HCT116 (cell line): ENCODE measurements around the gene ZNF227. TPM values are rescaled to one million over a fixed set of nuclear protein-coding genes. Genes with fewer than 3 reads are reported as not detected.

Source experiments
- ATAC-seq: fragments of 200-7000 bp; cut with Tn5 transposase; 2 replicates; pipeline ENCODE4 v1.9.1; 2020; ENCODE audit warnings: mild to moderate bottlenecking, moderate library complexity
- BruUV-seq: library from RNA; stranded (reverse); fragments of 400-500 nt; replicated peaks from 2 replicates; lab custom pipeline; 2021; lab: Mats Ljungman, UMichigan
- CTCF ChIA-PET: fragments of 300-600 bp; sonication (Branson Sonifier 250); formaldehyde crosslinking; loops from one replicate; lab custom pipeline; 2021; ENCODE audit warnings: antibody characterized with exemption; lab: Charles Lee
- POLR2A ChIA-PET: fragments of 300-600, 350-600 bp; sonication (Branson Sonifier 250); formaldehyde crosslinking; loops from one replicate; lab custom pipeline; 2021; ENCODE audit warnings: antibody characterized with exemption; lab: Charles Lee
- RAD21 ChIA-PET, 2 experiments: fragments of 300-600 bp; sonication (Branson Sonifier 250); formaldehyde crosslinking; loops; one replicate each; lab custom pipeline; 2023; ENCODE audit warnings: low total read pairs in 2 of 2; ENCODE audit not compliant: uncharacterized antibody in 2 of 2, unreplicated experiment in 2 of 2, low non-redundant PET in 1 of 2; lab: Charles Lee
- DNase-seq: peaks from one replicate; pipeline ENCODE4 v3.0.0-alpha.2; 2010; ENCODE audit warnings: low read depth, low spot score
- H2AFZ ChIP-seq: fragments of 200-600 bp; shearing (Covaris generic), sonication (generic); 2 replicates; pipeline ENCODE4 v1.6.1; 2017; ENCODE audit warnings: low read depth, mixed run types, mixed read lengths, antibody characterized with exemption, low read length; ENCODE audit not compliant: poor library complexity, severe bottlenecking
- H3K27ac ChIP-seq: 2 replicates; pipeline ENCODE4 v1.5.1; 2012; ENCODE audit warnings: low read depth, low read length
- H3K27me3 ChIP-seq: fragments of 200-600 bp; sonication (generic); 2 replicates; pipeline ENCODE4 v1.6.1; 2016; ENCODE audit warnings: mixed run types, low read length, mixed read lengths; ENCODE audit not compliant: insufficient read depth
- H3K36me3 ChIP-seq, 2 experiments: fragments of 200-500 bp in 1 of 2; fragments of 200-600 bp in 1 of 2; sonication (Bioruptor generic) in 1 of 2; sonication (generic) in 1 of 2; 2 replicates each; pipeline versions ENCODE4 v1.5.1 to v1.6.1; 2014 to 2016; ENCODE audit warnings: low read length in 2 of 2, inconsistent platforms in 1 of 2, mixed read lengths in 1 of 2, mixed run types in 1 of 2; ENCODE audit not compliant: insufficient read depth in 2 of 2, control insufficient read depth in 1 of 2
- H3K4me1 ChIP-seq, 2 experiments: fragments of 200-600 bp in 1 of 2; sonication (generic) in 1 of 2; 2 replicates each; pipeline versions ENCODE4 v1.5.1 to v1.6.1; 2012 to 2017; ENCODE audit warnings: low read length in 2 of 2, inconsistent platforms in 1 of 2, mild to moderate bottlenecking in 1 of 2, mixed read lengths in 1 of 2, mixed run types in 1 of 2, moderate library complexity in 1 of 2; ENCODE audit not compliant: insufficient read depth in 2 of 2, control insufficient read depth in 1 of 2
- H3K4me2 ChIP-seq: fragments of 200-600 bp; sonication (generic); 2 replicates; pipeline ENCODE4 v1.6.1; 2017; ENCODE audit warnings: mixed run types, low read length, mixed read lengths
- H3K4me3 ChIP-seq, 2 experiments: fragments of 200-600 bp in 1 of 2; sonication (generic) in 1 of 2; replicated peaks in 1 of 2; 2 replicates each; pipeline ENCODE4 v1.5.1; 2011 to 2016; ENCODE audit warnings: low read length in 2 of 2, control low read depth in 1 of 2, low read depth in 1 of 2, mild to moderate bottlenecking in 1 of 2, mixed read lengths in 1 of 2, mixed run types in 1 of 2
- H3K79me2 ChIP-seq: fragments of 200-600 bp; sonication (generic); 2 replicates; pipeline ENCODE4 v1.6.1; 2017; ENCODE audit warnings: mild to moderate bottlenecking, mixed run types, low read length, moderate library complexity, mixed read lengths; ENCODE audit not compliant: insufficient read depth
- H3K9ac ChIP-seq: fragments of 200-600 bp; sonication (generic); 2 replicates; pipeline ENCODE4 v1.6.1; 2016; ENCODE audit warnings: low read length, mixed read lengths
- H3K9me2 ChIP-seq: fragments of 200-600 bp; sonication (generic), shearing (Covaris generic); 2 replicates; pipeline ENCODE4 v1.6.1; 2017; ENCODE audit warnings: mixed run types, mild to moderate bottlenecking, moderate library complexity; ENCODE audit not compliant: insufficient read depth
- H3K9me3 ChIP-seq, 2 experiments: fragments of 200-500 bp in 1 of 2; fragments of 200-600 bp in 1 of 2; sonication (Bioruptor generic) in 1 of 2; sonication (generic) in 1 of 2; 2 replicates each; pipeline ENCODE4 v1.6.1; 2014 to 2017; ENCODE audit warnings: low read length in 2 of 2, mixed read lengths in 2 of 2, inconsistent platforms in 1 of 2, low read depth in 1 of 2, mild to moderate bottlenecking in 1 of 2, mixed run types in 1 of 2, moderate library complexity in 1 of 2; ENCODE audit not compliant: control insufficient read depth in 1 of 2, insufficient read depth in 1 of 2
- H4K20me1 ChIP-seq: fragments of 200-600 bp; sonication (generic), shearing (Covaris generic); 2 replicates; pipeline ENCODE4 v1.6.1; 2017; ENCODE audit warnings: mixed run types, mild to moderate bottlenecking, moderate library complexity; ENCODE audit not compliant: insufficient read depth
- EGR1 ChIP-seq: IDR thresholded peaks from 2 replicates; pipeline ENCODE4 v1.6.1; 2012; ENCODE audit warnings: low read depth
- ELF1 ChIP-seq: IDR thresholded peaks from 2 replicates; pipeline ENCODE4 v1.6.1; 2012; ENCODE audit warnings: low read depth, borderline replicate concordance
- EZH2 ChIP-seq: fragments of 200-600 bp; sonication (generic); IDR thresholded peaks from 2 replicates; pipeline ENCODE4 v1.6.1; 2017; ENCODE audit warnings: antibody characterized with exemption, mixed run types
- FOSL1 ChIP-seq: IDR thresholded peaks from 2 replicates; pipeline ENCODE4 v1.6.1; 2012; ENCODE audit warnings: low read depth
- TCF7L2 ChIP-seq: IDR thresholded peaks from 2 replicates; pipeline ENCODE4 v1.7.0; 2011; ENCODE audit warnings: borderline replicate concordance, inconsistent platforms; ENCODE audit not compliant: insufficient read depth, insufficient read length; ENCODE audit errors: extremely low read depth
- YY1 ChIP-seq: IDR thresholded peaks from 2 replicates; pipeline ENCODE4 v1.6.1; 2011; ENCODE audit warnings: low read length, low read depth, moderate library complexity, mild to moderate bottlenecking; ENCODE audit not compliant: insufficient replicate concordance; ENCODE audit errors: extremely low read depth
- ZBTB33 ChIP-seq: IDR thresholded peaks from 2 replicates; pipeline ENCODE4 v1.6.1; 2011; ENCODE audit warnings: mild to moderate bottlenecking, low read length, moderate library complexity; ENCODE audit not compliant: insufficient replicate concordance; ENCODE audit errors: extremely low read depth
- intact Hi-C: fragments of 100-400 bp; cut with micrococcal nuclease; formaldehyde crosslinking; loops from 2 replicates; pipeline ENCODE4 v1.10.0; 2022
- total RNA-seq: library from RNA; stranded (reverse); gene quantifications from one replicate; pipeline ENCODE4 v1.2.1, GENCODE V29; 2021; ENCODE audit not compliant: unreplicated experiment

Gene ZNF227
- total RNA-seq, 1 experiment from 2014 or later: 14.4 TPM

GRCh38 chr19:44204772-44205171 is 7.6 kb upstream of the ZNF227 start:
- H3K27ac ChIP-seq: no peak overlapping the region
- intact Hi-C loops: loop anchor here (5.0 kb wide), 1 partner anchor 37 kb away; the partner anchor contains the start of gene ZNF226
- CTCF ChIA-PET: no interaction called here
- H2AFZ ChIP-seq: no peak overlapping the region
- no peak overlapping the region for H3K4me3 ChIP-seq
- no peaks in the 10 kb centered on the region for H3K27me3 ChIP-seq
- BruUV-seq: no TSS peak
- H3K4me1 ChIP-seq: peaks cover 0 to 3% of the 10 kb centered on the region in 2 experiments; a peak in 1 of 4 replicates
- no peak for ATAC-seq
- no peaks in the 10 kb centered on the region for H3K9me2 ChIP-seq
- no peaks in the 10 kb centered on the region for H3K36me3 ChIP-seq
- DNase-seq: no peak
- POLR2A ChIA-PET: no interaction called here
- no peaks in the 10 kb centered on the region for H4K20me1 ChIP-seq
- RAD21 ChIA-PET: no interaction called here
- H3K9ac ChIP-seq: no peak overlapping the region
- H3K79me2 ChIP-seq: no peaks in the 10 kb centered on the region
- H3K9me3 ChIP-seq: 0 out of 4 replicates have a peak, but pooled peaks cover 0 to 3% of the 10 kb centered on the region in 2 experiments
- no peak overlapping the region for H3K4me2 ChIP-seq
- no peak for TF ChIP-seq ELF1
- no peak for TF ChIP-seq EGR1
- no peak for TF ChIP-seq TCF7L2
- TF ChIP-seq EZH2: no peak
- TF ChIP-seq FOSL1: no peak
- no peak for TF ChIP-seq ZBTB33
- no peak for TF ChIP-seq YY1
